K562 (cell line): ENCODE measurements around the gene DSTYK. TPM values are rescaled to one million over a fixed set of nuclear protein-coding genes. Genes with fewer than 3 reads are reported as not detected.

Experiments used
- CBFB ChIP-seq: sonication (generic); formaldehyde crosslinking; IDR thresholded peaks from 2 replicates; pipeline ENCODE4 v1.4.0; 2020; ENCODE audit warnings: mild to moderate bottlenecking, missing genetic modification reagents
- DMBX1 ChIP-seq: fragments of 250-450 bp; sonication (Bioruptor Pico); IDR thresholded peaks from 2 replicates; pipeline ENCODE4 v1.8.0; 2022; ENCODE audit warnings: inconsistent platforms, mild to moderate bottlenecking, moderate library complexity, borderline replicate concordance
- HDGF ChIP-seq: fragments of 450-650 bp; IDR thresholded peaks from 2 replicates; pipeline ENCODE4 v1.6.1; 2016
- JUND ChIP-seq, 2 experiments: IDR thresholded peaks; 2 replicates in 1 of 2; 3 replicates in 1 of 2; pipeline ENCODE4 v1.6.1; 2011; ENCODE audit warnings: borderline replicate concordance in 2 of 2, low read depth in 2 of 2, low read length in 2 of 2, improper control_type of control experiment in 1 of 2, missing biosample characterization in 1 of 2, missing genetic modification characterization in 1 of 2, missing genetic modification reagents in 1 of 2
- MCM2 ChIP-seq: fragments of 450-650 bp; IDR thresholded peaks from 2 replicates; pipeline ENCODE4 v1.6.1; 2017; ENCODE audit warnings: low read depth, mild to moderate bottlenecking
- PHB ChIP-seq: fragments of 250-450 bp; sonication (Bioruptor Pico); IDR thresholded peaks from 2 replicates; pipeline ENCODE4 v1.5.0; 2021
- PHF21A ChIP-seq: fragments of 450-650 bp; IDR thresholded peaks from 2 replicates; pipeline ENCODE4 v1.6.1; 2017; ENCODE audit warnings: low read depth, borderline replicate concordance
- PYGO2 ChIP-seq: fragments of 450-650 bp; IDR thresholded peaks from 2 replicates; pipeline ENCODE4 v1.6.1; 2016; ENCODE audit warnings: mild to moderate bottlenecking, missing genetic modification characterization, moderate library complexity, missing compliant biosample characterization
- RBM15 ChIP-seq: fragments of 200-400 bp; formaldehyde crosslinking; IDR thresholded peaks from 2 replicates; pipeline ENCODE4 v1.6.1; 2018; ENCODE audit warnings: mild to moderate bottlenecking, low read length, moderate library complexity; ENCODE audit not compliant: insufficient read depth
- RBM22 ChIP-seq: fragments of 200-400 bp; formaldehyde crosslinking; IDR thresholded peaks from 2 replicates; pipeline ENCODE4 v1.6.1; 2018; ENCODE audit warnings: low read length, low read depth; ENCODE audit not compliant: poor library complexity, severe bottlenecking
- RCOR1 ChIP-seq, 2 experiments: IDR thresholded peaks; 2 replicates each; pipeline ENCODE4 v1.6.1; 2012; ENCODE audit warnings: low read depth in 2 of 2, low read length in 2 of 2, borderline replicate concordance in 1 of 2, improper control_type of control experiment in 1 of 2
- SMARCA5 ChIP-seq: fragments of 450-650 bp; IDR thresholded peaks from 2 replicates; pipeline ENCODE4 v1.6.1; 2016
- ZNF184 ChIP-seq: sonication (generic); formaldehyde crosslinking; IDR thresholded peaks from 2 replicates; pipeline ENCODE4 v1.5.0; 2020; ENCODE audit warnings: missing genetic modification reagents
- ZNF583 ChIP-seq: fragments of 250-450 bp; sonication (Bioruptor Pico); IDR thresholded peaks from 2 replicates; pipeline ENCODE4 v1.4.0; 2020
- polyA plus RNA-seq, 8 experiments: library from polyadenylated mRNA; depleted of rRNA in 4 of 8; stranded (reverse) in 5 of 8; unstranded in 3 of 8; fragments of >200 nt; fragmentation: Nextera tagmentation in 2 of 8; fragmentation: Illumina TruSeq in 1 of 8; extraction: Ambion mirVana in 2 of 8; extraction: Trizol in 1 of 8; gene quantifications; 2 replicates each; pipeline versions ENCODE4 v1.2.1 to v1.2.3, GENCODE V29; 2011 to 2014; ENCODE audit warnings: inconsistent platforms in 1 of 8, missing spikeins in 1 of 8
- total RNA-seq, 7 experiments: library from RNA; depleted of rRNA in 6 of 7; stranded (reverse); fragments of >200 nt in 6 of 7; fragmentation: Illumina TruSeq in 2 of 7; extraction: Trizol in 2 of 7; gene quantifications; 2 replicates each; pipeline versions ENCODE4 v1.2.1 to v1.2.3, GENCODE V29; 2011 to 2021; ENCODE audit warnings: low replicate concordance in 1 of 7
- TF ChIP-seq, protein P1 (sequence below): sonication (generic); formaldehyde crosslinking; IDR thresholded peaks from 2 replicates; pipeline ENCODE4 v1.8.1; 2023; ENCODE audit warnings: mild to moderate bottlenecking, missing genetic modification reagents
- TF ChIP-seq, protein P2 (sequence below): conservative IDR thresholded peaks from 2 replicates; pipeline ENCODE4 v1.6.1; 2011; ENCODE audit warnings: low read depth, mild to moderate bottlenecking, low read length; ENCODE audit not compliant: control insufficient read depth
- TF ChIP-seq, protein P3 (sequence below), 2 experiments: fragments of 450-650 bp; formaldehyde crosslinking in 1 of 2; IDR thresholded peaks; 2 replicates each; pipeline versions ENCODE4 v1.4.0 to v1.6.1; 2014 to 2020; ENCODE audit warnings: mild to moderate bottlenecking in 2 of 2, borderline replicate concordance in 1 of 2, low read depth in 1 of 2

Gene DSTYK
- total and polyA plus RNA-seq, 9 of the 15 experiments (the other 6 are each of a cell fraction or from before 2014, with no cell fraction given), result 4.2 to 7.1 (median 6.2) TPM

DNA sequence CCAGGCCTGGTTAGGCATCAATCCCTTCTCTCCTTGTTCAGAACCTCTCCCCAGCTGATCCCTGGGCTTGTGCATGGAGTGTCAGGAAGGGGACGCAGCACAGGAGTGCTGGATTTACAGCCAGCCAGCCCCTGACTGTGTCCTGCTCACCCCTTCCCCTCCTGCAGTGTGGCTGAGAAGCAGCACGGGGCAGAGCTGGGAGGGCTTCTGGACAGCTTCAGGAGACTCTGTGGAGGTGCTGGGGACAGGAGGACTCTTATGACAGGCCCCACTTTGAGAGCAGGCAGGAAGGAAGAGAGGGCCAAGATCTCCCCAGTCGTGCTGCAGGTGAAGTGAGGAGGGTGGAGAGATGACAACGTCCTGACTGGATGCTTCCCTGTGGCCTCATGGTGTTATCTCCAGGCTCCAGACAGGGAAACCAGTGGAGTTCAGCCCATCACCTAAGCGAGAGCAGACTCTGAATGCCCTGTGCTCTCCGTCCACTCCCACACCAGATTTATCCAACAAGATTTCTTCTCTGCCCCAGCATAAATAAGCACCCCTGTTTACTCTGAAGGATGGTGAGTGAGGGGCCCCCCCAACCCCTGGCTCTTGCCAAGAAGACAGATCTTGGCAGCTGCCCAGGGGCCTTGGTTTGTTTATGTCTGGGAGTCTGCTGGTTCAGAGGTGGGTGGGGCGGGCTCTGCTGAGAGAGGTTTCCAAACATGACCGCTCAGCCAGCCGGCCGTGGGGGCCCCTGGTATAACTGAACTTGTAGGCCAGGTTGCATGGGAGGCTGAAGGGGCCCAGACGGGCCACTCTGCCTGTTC, 37.5 kb upstream of the DSTYK start (continued):
- TF ChIP-seq, protein P1, sequence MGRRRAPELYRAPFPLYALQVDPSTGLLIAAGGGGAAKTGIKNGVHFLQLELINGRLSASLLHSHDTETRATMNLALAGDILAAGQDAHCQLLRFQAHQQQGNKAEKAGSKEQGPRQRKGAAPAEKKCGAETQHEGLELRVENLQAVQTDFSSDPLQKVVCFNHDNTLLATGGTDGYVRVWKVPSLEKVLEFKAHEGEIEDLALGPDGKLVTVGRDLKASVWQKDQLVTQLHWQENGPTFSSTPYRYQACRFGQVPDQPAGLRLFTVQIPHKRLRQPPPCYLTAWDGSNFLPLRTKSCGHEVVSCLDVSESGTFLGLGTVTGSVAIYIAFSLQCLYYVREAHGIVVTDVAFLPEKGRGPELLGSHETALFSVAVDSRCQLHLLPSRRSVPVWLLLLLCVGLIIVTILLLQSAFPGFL (CRISPR knock-in tag), result no peak
- TF ChIP-seq SMARCA5, result no peak
- TF ChIP-seq PYGO2 (tag), result no peak
- TF ChIP-seq RCOR1 (IDR thresholded peaks at IDR 0.05; ENCODE audit: borderline replicate concordance in 1 of 2, low read depth in 2 of 2, low read length in 2 of 2), result peak; percentile 90 to 98
- TF ChIP-seq PHB (CRISPR knock-in tag), result no peak
- no peak for TF ChIP-seq HDGF
- TF ChIP-seq RBM15, result no peak
- TF ChIP-seq ZNF583, result no peak
- peak; percentile 94 for TF ChIP-seq PHF21A
- peak; percentile 43; the same call in 1 of the 2 replicates for TF ChIP-seq JUND (IDR thresholded peaks at IDR 0.05; ENCODE audit: borderline replicate concordance, low read depth, low read length)
- TF ChIP-seq JUND (tag; IDR thresholded peaks at IDR 0.05; ENCODE audit: borderline replicate concordance, low read depth, low read length), result peak; percentile 35; the same call in 1 of the 3 replicates
- no peak for TF ChIP-seq CBFB (CRISPR knock-in tag)
- TF ChIP-seq, protein P2, sequence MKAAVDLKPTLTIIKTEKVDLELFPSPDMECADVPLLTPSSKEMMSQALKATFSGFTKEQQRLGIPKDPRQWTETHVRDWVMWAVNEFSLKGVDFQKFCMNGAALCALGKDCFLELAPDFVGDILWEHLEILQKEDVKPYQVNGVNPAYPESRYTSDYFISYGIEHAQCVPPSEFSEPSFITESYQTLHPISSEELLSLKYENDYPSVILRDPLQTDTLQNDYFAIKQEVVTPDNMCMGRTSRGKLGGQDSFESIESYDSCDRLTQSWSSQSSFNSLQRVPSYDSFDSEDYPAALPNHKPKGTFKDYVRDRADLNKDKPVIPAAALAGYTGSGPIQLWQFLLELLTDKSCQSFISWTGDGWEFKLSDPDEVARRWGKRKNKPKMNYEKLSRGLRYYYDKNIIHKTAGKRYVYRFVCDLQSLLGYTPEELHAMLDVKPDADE, result no peak
- TF ChIP-seq MCM2, result no peak
- TF ChIP-seq, protein P3, sequence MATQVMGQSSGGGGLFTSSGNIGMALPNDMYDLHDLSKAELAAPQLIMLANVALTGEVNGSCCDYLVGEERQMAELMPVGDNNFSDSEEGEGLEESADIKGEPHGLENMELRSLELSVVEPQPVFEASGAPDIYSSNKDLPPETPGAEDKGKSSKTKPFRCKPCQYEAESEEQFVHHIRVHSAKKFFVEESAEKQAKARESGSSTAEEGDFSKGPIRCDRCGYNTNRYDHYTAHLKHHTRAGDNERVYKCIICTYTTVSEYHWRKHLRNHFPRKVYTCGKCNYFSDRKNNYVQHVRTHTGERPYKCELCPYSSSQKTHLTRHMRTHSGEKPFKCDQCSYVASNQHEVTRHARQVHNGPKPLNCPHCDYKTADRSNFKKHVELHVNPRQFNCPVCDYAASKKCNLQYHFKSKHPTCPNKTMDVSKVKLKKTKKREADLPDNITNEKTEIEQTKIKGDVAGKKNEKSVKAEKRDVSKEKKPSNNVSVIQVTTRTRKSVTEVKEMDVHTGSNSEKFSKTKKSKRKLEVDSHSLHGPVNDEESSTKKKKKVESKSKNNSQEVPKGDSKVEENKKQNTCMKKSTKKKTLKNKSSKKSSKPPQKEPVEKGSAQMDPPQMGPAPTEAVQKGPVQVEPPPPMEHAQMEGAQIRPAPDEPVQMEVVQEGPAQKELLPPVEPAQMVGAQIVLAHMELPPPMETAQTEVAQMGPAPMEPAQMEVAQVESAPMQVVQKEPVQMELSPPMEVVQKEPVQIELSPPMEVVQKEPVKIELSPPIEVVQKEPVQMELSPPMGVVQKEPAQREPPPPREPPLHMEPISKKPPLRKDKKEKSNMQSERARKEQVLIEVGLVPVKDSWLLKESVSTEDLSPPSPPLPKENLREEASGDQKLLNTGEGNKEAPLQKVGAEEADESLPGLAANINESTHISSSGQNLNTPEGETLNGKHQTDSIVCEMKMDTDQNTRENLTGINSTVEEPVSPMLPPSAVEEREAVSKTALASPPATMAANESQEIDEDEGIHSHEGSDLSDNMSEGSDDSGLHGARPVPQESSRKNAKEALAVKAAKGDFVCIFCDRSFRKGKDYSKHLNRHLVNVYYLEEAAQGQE (IDR thresholded peaks at IDR 0.05; ENCODE audit: borderline replicate concordance), result no peak
- TF ChIP-seq, protein P3 (CRISPR knock-in tag; IDR thresholded peaks at IDR 0.05; ENCODE audit: low read depth), result no peak
- TF ChIP-seq RBM22, result no peak
- TF ChIP-seq ZNF184 (CRISPR knock-in tag), result no peak
- no peak for TF ChIP-seq DMBX1 (CRISPR knock-in tag)
